Measurements from ENCODE around the gene PSMB7. TPM values are rescaled to one million over a fixed set of nuclear protein-coding genes. Genes with fewer than 3 reads are reported as not detected.

PSMB7 gene
- total RNA-seq: 135 and 248 TPM in 2 replicates

GRCh38 chr9:124415102-124415851 is at the start of gene PSMB7:
PSMB7 (minus strand) TSS chr9:124415442; CDS start chr9:124415425, 17 bp downstream.

DNA sequence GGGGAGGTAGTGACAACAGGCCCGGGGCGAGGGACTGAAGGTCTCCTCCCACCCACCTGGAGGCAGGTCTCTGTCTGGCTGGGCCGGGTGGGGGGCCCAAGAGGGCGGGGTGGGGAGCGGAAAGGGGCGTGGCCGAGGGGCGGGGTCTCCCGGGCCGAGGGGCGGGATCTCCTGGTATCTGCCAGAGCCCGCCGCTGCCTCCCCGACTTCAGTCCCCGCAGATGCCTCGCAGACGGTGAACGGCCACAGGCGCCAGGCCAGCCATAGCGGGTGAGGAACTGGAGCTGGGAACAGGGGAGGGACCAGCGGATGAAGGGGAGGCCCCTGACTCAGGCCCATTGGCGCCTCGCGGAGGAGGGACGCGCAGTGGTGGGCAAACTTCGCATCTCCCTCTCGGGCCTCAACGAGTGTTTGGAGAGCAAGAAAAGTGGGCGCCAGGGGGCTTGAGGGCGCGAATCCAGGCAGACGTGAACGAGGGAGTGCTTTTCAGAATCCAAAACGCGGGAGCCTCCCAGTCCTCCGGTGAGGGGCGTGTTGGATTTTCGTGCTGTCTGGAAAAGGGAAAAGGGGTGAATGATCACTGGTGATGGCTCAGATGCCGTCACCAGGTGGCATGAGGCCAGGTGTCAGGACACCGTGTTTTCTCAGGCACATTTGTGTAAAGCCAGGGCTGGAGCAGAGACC is 35.1 kb upstream of the PSMB7 start, which contains the start of gene ADGRD2:
TSS of gene ADGRD2 (plus strand) at position 211 of the 684 bp plus-strand sequence. CDS start 1,216 bp downstream, outside the sequence.

Other genes starting within 250 kb of the PSMB7 start
- 8.2 and 23.5 TPM in 2 replicates for gene NEK6, start 157.5 kb downstream of the PSMB7 start, total RNA-seq
- gene ADGRD2, start 35.0 kb upstream of the PSMB7 start, total RNA-seq: 0.07 and 0.34 TPM in 2 replicates
- not detected in 2 replicates for gene NR5A1, start 92.0 kb upstream of the PSMB7 start, total RNA-seq